Vagina (tissue), 2 donors: ENCODE measurements around the gene CDK15. TPM values are rescaled to one million over a fixed set of nuclear protein-coding genes. Genes with fewer than 3 reads are reported as not detected.

Experiments
- DNase-seq, 2 donors: peaks; one replicate each; pipeline ENCODE4 v3.0.0-alpha.2; 2017; ENCODE audit errors: extremely low spot score in 2 of 2
- H3K27ac ChIP-seq: fragments of 200-600 bp; sonication (generic); one replicate; pipeline ENCODE4 v1.5.1; 2019
- H3K27me3 ChIP-seq: fragments of 200-600 bp; sonication (generic); one replicate; pipeline ENCODE4 v1.5.1; 2019
- H3K36me3 ChIP-seq, 2 donors: fragments of 200-600 bp; sonication (generic); one replicate each; pipeline ENCODE4 v1.5.1; 2017 to 2019
- H3K4me1 ChIP-seq: fragments of 200-600 bp; sonication (generic); one replicate; pipeline ENCODE4 v1.5.1; 2019
- H3K4me3 ChIP-seq, 2 donors: fragments of 200-600 bp; sonication (generic); 1 replicate in 1 of 2; 2 replicates in 1 of 2; pipeline ENCODE4 v1.5.1; 2016 to 2019
- H3K9me3 ChIP-seq: fragments of 200-600 bp; sonication (generic); one replicate; pipeline ENCODE4 v1.5.1; 2019
- CTCF ChIP-seq, 3 experiments: fragments of 450-650 bp in 2 of 3; fragments of 200-600 bp in 1 of 3; sonication (generic) in 1 of 3; IDR thresholded peaks; one replicate each; pipeline ENCODE4 v1.5.1; 2017 to 2019; ENCODE audit warnings: antibody characterized with exemption in 3 of 3, mild to moderate bottlenecking in 2 of 3, moderate library complexity in 2 of 3
- POLR2A ChIP-seq, 2 donors: fragments of 450-650 bp; IDR thresholded peaks; one replicate each; pipeline ENCODE4 v1.6.1; 2017; ENCODE audit warnings: antibody characterized with exemption in 2 of 2, mild to moderate bottlenecking in 2 of 2, moderate library complexity in 2 of 2
- POLR2AphosphoS5 ChIP-seq, 2 donors: sonication (generic); formaldehyde crosslinking; IDR thresholded peaks; one replicate each; pipeline ENCODE4 v1.9.0; 2017; ENCODE audit warnings: antibody characterized with exemption in 2 of 2, mild to moderate bottlenecking in 2 of 2, low read depth in 1 of 2; ENCODE audit not compliant: insufficient read depth in 1 of 2
- intact Hi-C: fragments of 100-400 bp; cut with DNase I; formaldehyde crosslinking; loops from one replicate; pipeline ENCODE4 v1.15.1; 2023
- total RNA-seq: library from RNA; depleted of rRNA; stranded (reverse); fragments of >200 nt; gene quantifications from one replicate; pipeline ENCODE4 v1.2.3, GENCODE V29; 2016

CDK15 gene
- total RNA-seq, 1 donor from 2014 or later: not detected

GRCh38 chr2:201931475-201931874, 125.1 kb downstream of the CDK15 start:
- no peak overlapping the region for H3K27ac ChIP-seq
- H3K4me3 ChIP-seq: no peak overlapping the region
- H3K4me1 ChIP-seq: no peaks in the 10 kb centered on the region
- no peaks in the 10 kb centered on the region for H3K27me3 ChIP-seq
- no peaks in the 10 kb centered on the region for H3K9me3 ChIP-seq
- no peaks in the 10 kb centered on the region for H3K36me3 ChIP-seq
- DNase-seq: no peak
- intact Hi-C loops: no loop called here
- TF ChIP-seq POLR2A (IDR thresholded peaks at IDR 0.05) (no peak), POLR2AphosphoS5 (IDR thresholded peaks at IDR 0.05; ENCODE audit: insufficient read depth in 1 of 2, low read depth in 1 of 2) (no peak), CTCF (IDR thresholded peaks at IDR 0.05) (no peak)

- Histone ChIP-seq H3K4me1 (no peaks in the 10 kb centered on the region), H3K9me3 (no peaks in the 10 kb centered on the region), H3K4me3 (no peak overlapping the region), H3K36me3 (no peaks in the 10 kb centered on the region), H3K27ac (no peak overlapping the region), H3K27me3 (no peaks in the 10 kb centered on the region)
- DNase-seq: no peak
- intact Hi-C loops: no loop called here
- TF ChIP-seq CTCF (IDR thresholded peaks at IDR 0.05) (no peak), POLR2A (IDR thresholded peaks at IDR 0.05) (no peak)
Measured at GRCh38 chr2:201931951-201932350, 125.6 kb downstream of the CDK15 start.

- Histone ChIP-seq H3K4me3 (no peak overlapping the region), H3K36me3 (no peaks in the 10 kb centered on the region), H3K9me3 (no peaks in the 10 kb centered on the region), H3K4me1 (no peaks in the 10 kb centered on the region), H3K27me3 (no peaks in the 10 kb centered on the region), H3K27ac (no peak overlapping the region)
- intact Hi-C loops: no loop called here
- DNase-seq: no peak
- TF ChIP-seq POLR2A (IDR thresholded peaks at IDR 0.05) (no peak), CTCF (IDR thresholded peaks at IDR 0.05) (no peak), POLR2AphosphoS5 (IDR thresholded peaks at IDR 0.05; ENCODE audit: insufficient read depth in 1 of 2, low read depth in 1 of 2) (no peak)
Measured at GRCh38 chr2:201932511-201932910, 126.2 kb downstream of the CDK15 start.

DNA sequence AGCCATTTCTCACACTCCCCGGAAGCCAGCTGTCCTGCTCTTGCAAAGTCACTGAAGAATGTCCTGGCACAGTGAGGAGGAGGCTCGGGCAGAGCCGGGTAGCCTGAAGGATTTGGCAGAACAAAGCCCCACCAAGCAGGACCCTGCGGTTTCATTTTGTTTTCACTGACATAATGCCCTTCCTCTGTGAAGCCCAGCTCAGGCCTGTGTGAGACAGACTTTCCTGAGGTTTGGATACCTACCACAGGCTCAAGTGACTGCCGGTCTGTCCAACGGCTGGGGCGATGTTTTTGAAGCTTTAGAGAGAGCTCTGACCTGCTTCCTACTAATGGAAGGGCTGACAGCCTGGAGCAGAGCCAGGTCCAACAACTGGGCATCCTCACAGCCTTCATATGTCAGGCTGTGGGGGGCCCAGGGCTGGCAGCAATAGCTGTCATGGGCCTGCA, 127.5 kb downstream of the CDK15 start:
- Histone ChIP-seq H3K27me3 (no peaks in the 10 kb centered on the region), H3K36me3 (no peaks in the 10 kb centered on the region), H3K9me3 (no peaks in the 10 kb centered on the region), H3K4me3 (no peak overlapping the region), H3K4me1 (no peaks in the 10 kb centered on the region), H3K27ac (no peak overlapping the region)
- TF ChIP-seq POLR2A (IDR thresholded peaks at IDR 0.05) (no peak), CTCF (IDR thresholded peaks at IDR 0.05) (no peak), POLR2AphosphoS5 (IDR thresholded peaks at IDR 0.05; ENCODE audit: insufficient read depth in 1 of 2, low read depth in 1 of 2) (no peak)
- DNase-seq: no peak
- intact Hi-C loops: no loop called here

DNA sequence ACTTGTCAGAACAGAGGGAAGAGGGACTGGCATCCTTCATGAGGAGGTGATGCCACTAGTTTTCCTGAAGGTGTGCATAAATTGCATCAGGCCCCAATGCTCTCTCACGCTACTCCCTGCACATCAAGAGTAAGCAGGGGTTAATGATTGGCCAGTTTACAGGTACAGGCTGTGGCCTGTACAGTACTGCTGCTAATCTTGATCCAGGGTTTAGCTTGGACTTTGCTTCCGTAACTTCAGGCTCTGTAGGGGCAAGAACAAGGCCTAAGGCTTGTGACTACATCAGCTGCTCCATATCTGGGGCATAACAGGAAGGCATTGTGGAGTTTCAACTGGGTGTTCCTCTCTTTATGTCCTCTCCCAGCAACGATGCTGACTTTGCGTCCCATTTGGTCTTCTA, 130.5 kb downstream of the CDK15 start:
- no peak overlapping the region for H3K27ac ChIP-seq
- no peak overlapping the region for H3K4me3 ChIP-seq
- intact Hi-C loops: no loop called here
- TF ChIP-seq POLR2A (IDR thresholded peaks at IDR 0.05) (no peak), POLR2AphosphoS5 (IDR thresholded peaks at IDR 0.05; ENCODE audit: insufficient read depth in 1 of 2, low read depth in 1 of 2) (no peak)
- DNase-seq: no peak
- no peaks in the 10 kb centered on the region for H3K36me3 ChIP-seq
- no peaks in the 10 kb centered on the region for H3K4me1 ChIP-seq
- no peaks in the 10 kb centered on the region for H3K9me3 ChIP-seq
- no peaks in the 10 kb centered on the region for H3K27me3 ChIP-seq

- H3K27ac ChIP-seq: no peak overlapping the region
- no peaks in the 10 kb centered on the region for H3K36me3 ChIP-seq
- no peaks in the 10 kb centered on the region for H3K4me1 ChIP-seq
- intact Hi-C loops: no loop called here
- H3K27me3 ChIP-seq: no peaks in the 10 kb centered on the region
- DNase-seq: no peak
- no peak for TF ChIP-seq CTCF (IDR thresholded peaks at IDR 0.05)
- TF ChIP-seq POLR2AphosphoS5 (IDR thresholded peaks at IDR 0.05; ENCODE audit: insufficient read depth in 1 of 2, low read depth in 1 of 2): no peak
- TF ChIP-seq POLR2A (IDR thresholded peaks at IDR 0.05): no peak
- H3K9me3 ChIP-seq: no peaks in the 10 kb centered on the region
- H3K4me3 ChIP-seq: no peak overlapping the region
Measured at GRCh38 chr2:201937343-201937742, 131.0 kb downstream of the CDK15 start.
